Urothelium cell line (cell line): ENCODE measurements around the gene LRRC34.

ENCODE experiments used
- DNase-seq: peaks from one replicate; pipeline ENCODE4 v3.0.0; 2011; ENCODE audit warnings: low spot score, mixed read lengths
- FAIRE-seq: peaks from 2 replicates; lab custom pipeline; 2011; peaks lifted over from hg19 to GRCh38; lab: Jason Lieb, UNC

LRRC34 gene

GRCh38 chr3:169769287-169770181 is 43.2 kb downstream of the LRRC34 start, which contains the start of gene ACTRT3:
ACTRT3 (minus strand) TSS chr3:169769561; CDS start chr3:169769520, 41 bp downstream.
- FAIRE-seq (no peak), DNase-seq (no peak)

GRCh38 chr3:169764882-169765612 is 47.7 kb downstream of the LRRC34 start, which contains the start of gene TERC:
TERC (minus strand) TSS chr3:169765060.
- FAIRE-seq (no peak), DNase-seq (no peak)

- FAIRE-seq (no peak), DNase-seq (no peak)
These were observed 48.3 kb downstream of the LRRC34 start for GRCh38 chr3:169764312-169764881.

GRCh38 chr3:169760479-169760878 is 52.2 kb downstream of the LRRC34 start:
- peak; percentile 41 for DNase-seq
- FAIRE-seq, result no peak

- FAIRE-seq (no peak), DNase-seq (no peak)
These were observed 53.4 kb downstream of the LRRC34 start for GRCh38 chr3:169759256-169759655.

GRCh38 chr3:169758359-169758994 is 54.2 kb downstream of the LRRC34 start:
- FAIRE-seq (no peak), DNase-seq (no peak)

GRCh38 chr3:169755488-169755887 is 57.2 kb downstream of the LRRC34 start:
- FAIRE-seq (no peak), DNase-seq (no peak)

GRCh38 chr3:169754711-169755110 is 58.0 kb downstream of the LRRC34 start:
- FAIRE-seq, result no peak

GRCh38 chr3:169751875-169752274 is 60.8 kb downstream of the LRRC34 start:
- FAIRE-seq (no peak), DNase-seq (no peak)

More at GRCh38 chr3:169754711-169755110, 58.0 kb downstream of the LRRC34 start:
- DNase-seq, result no peak

- DNase-seq (no peak), FAIRE-seq (no peak)
These were observed 62.0 kb downstream of the LRRC34 start for GRCh38 chr3:169750665-169751064.

GRCh38 chr3:169748670-169749069 is 64.0 kb downstream of the LRRC34 start:
- DNase-seq, result no peak
- no peak for FAIRE-seq

- FAIRE-seq (no peak), DNase-seq (no peak)
These were observed 65.8 kb downstream of the LRRC34 start for GRCh38 chr3:169746924-169747323.

GRCh38 chr3:169744366-169745054 is 68.2 kb downstream of the LRRC34 start:
- peak; percentile 10 for DNase-seq
- FAIRE-seq, result no peak
